HepG2 (cell line): ENCODE results near the gene SLC13A5. TPM values are rescaled to one million over a fixed set of nuclear protein-coding genes. Genes with fewer than 3 reads are reported as not detected.

Experiments
- CCAR2 ChIP-seq: fragments of 200-400 bp; formaldehyde crosslinking; optimal IDR thresholded peaks from 2 replicates; pipeline ENCODE3; 2018; ENCODE audit warnings: low read depth, mild to moderate bottlenecking, low read length, moderate library complexity
- GATA4 ChIP-seq: sonication (generic); IDR thresholded peaks from 2 replicates; pipeline ENCODE4 v1.6.1; 2016; ENCODE audit warnings: antibody characterized with exemption, low read depth, borderline replicate concordance
- HMG20B ChIP-seq: conservative IDR thresholded peaks from 2 replicates; pipeline ENCODE4 v1.6.1; 2016; ENCODE audit warnings: missing genetic modification reagents, missing compliant biosample characterization
- HNF1A ChIP-seq, 2 experiments: sonication (generic) in 1 of 2; formaldehyde crosslinking in 1 of 2; IDR thresholded peaks; 2 replicates each; pipeline versions ENCODE4 v1.4.0 to v1.6.1; 2016 to 2020; ENCODE audit warnings: borderline replicate concordance in 1 of 2, low read depth in 1 of 2, mild to moderate bottlenecking in 1 of 2, missing genetic modification reagents in 1 of 2
- ISL2 ChIP-seq: sonication (generic); formaldehyde crosslinking; IDR thresholded peaks from 2 replicates; pipeline ENCODE4 v1.5.0; 2020; ENCODE audit warnings: missing genetic modification reagents
- JDP2 ChIP-seq: sonication (generic); formaldehyde crosslinking; IDR thresholded peaks from 2 replicates; pipeline ENCODE4 v1.8.1; 2022; ENCODE audit warnings: missing genetic modification reagents, borderline replicate concordance
- PAX8 ChIP-seq: sonication (generic); formaldehyde crosslinking; IDR thresholded peaks from 2 replicates; pipeline ENCODE4 v1.8.0; 2022; ENCODE audit warnings: mild to moderate bottlenecking, missing genetic modification reagents, borderline replicate concordance
- PRMT3 ChIP-seq: sonication (generic); formaldehyde crosslinking; IDR thresholded peaks from 2 replicates; pipeline ENCODE4 v1.8.1; 2022; ENCODE audit warnings: low read depth, mild to moderate bottlenecking, moderate library complexity, missing genetic modification reagents, borderline replicate concordance
- RORA ChIP-seq: sonication (generic); formaldehyde crosslinking; IDR thresholded peaks from 2 replicates; pipeline ENCODE4 v1.5.0; 2020; ENCODE audit warnings: mild to moderate bottlenecking, missing genetic modification reagents, moderate library complexity
- SKIL ChIP-seq: sonication (generic); formaldehyde crosslinking; IDR thresholded peaks from 2 replicates; pipeline ENCODE4 v1.8.0; 2022; ENCODE audit warnings: missing genetic modification reagents, mild to moderate bottlenecking, moderate library complexity, borderline replicate concordance
- TEAD2 ChIP-seq: sonication (generic); formaldehyde crosslinking; IDR thresholded peaks from 2 replicates; pipeline ENCODE4 v1.9.0; 2021; ENCODE audit warnings: missing genetic modification reagents
- U2AF2 ChIP-seq: fragments of 200-400 bp; formaldehyde crosslinking; IDR thresholded peaks from 2 replicates; pipeline ENCODE4 v1.6.1; 2017; ENCODE audit warnings: low read depth, mild to moderate bottlenecking, low read length
- ZBTB38 ChIP-seq: sonication (generic); formaldehyde crosslinking; IDR thresholded peaks from 2 replicates; pipeline ENCODE4 v1.5.1; 2020; ENCODE audit warnings: mild to moderate bottlenecking, missing genetic modification reagents
- ZFP82 ChIP-seq: sonication (generic); formaldehyde crosslinking; IDR thresholded peaks from 2 replicates; pipeline ENCODE4 v1.5.1; 2020; ENCODE audit warnings: mild to moderate bottlenecking, missing genetic modification reagents, borderline replicate concordance
- ZNF431 ChIP-seq: sonication (generic); formaldehyde crosslinking; IDR thresholded peaks from 2 replicates; pipeline ENCODE4 v1.9.0; 2022; ENCODE audit warnings: missing genetic modification reagents, low read depth, mild to moderate bottlenecking, borderline replicate concordance
- ZNF879 ChIP-seq: sonication (generic); formaldehyde crosslinking; IDR thresholded peaks from 2 replicates; pipeline ENCODE4 v1.8.1; 2023; ENCODE audit warnings: missing genetic modification reagents
- polyA plus RNA-seq, 8 experiments: library from polyadenylated mRNA; depleted of rRNA in 3 of 8; stranded (reverse) in 7 of 8; unstranded in 1 of 8; fragments of >200 nt; fragmentation: Illumina TruSeq in 4 of 8; extraction: Trizol in 4 of 8; gene quantifications; 2 replicates each; pipeline versions ENCODE4 v1.2.1 to v1.2.3, GENCODE V29; 2011 to 2016; ENCODE audit warnings: low read depth in 4 of 8, missing spikeins in 1 of 8, mixed read lengths in 1 of 8; ENCODE audit not compliant: insufficient read depth in 1 of 8
- total RNA-seq, 5 experiments: library from RNA; depleted of rRNA; stranded (reverse); fragments of >200 nt; fragmentation: Illumina TruSeq; extraction: Trizol; gene quantifications; 2 replicates each; pipeline ENCODE4 v1.2.3, GENCODE V29; 2016; ENCODE audit warnings: low read depth in 1 of 5
- TF ChIP-seq, protein P1 (sequence below): sonication (generic); formaldehyde crosslinking; IDR thresholded peaks from 2 replicates; pipeline ENCODE4 v1.8.1; 2023; ENCODE audit warnings: mild to moderate bottlenecking, missing genetic modification reagents
- TF ChIP-seq, protein P2 (sequence below): sonication (generic); formaldehyde crosslinking; IDR thresholded peaks from 2 replicates; pipeline ENCODE4 v1.9.0; 2022; ENCODE audit warnings: low read depth, missing genetic modification reagents
- TF ChIP-seq, protein P3 (sequence below): sonication (generic); formaldehyde crosslinking; IDR thresholded peaks from 2 replicates; pipeline ENCODE4 v1.5.0; 2020; ENCODE audit warnings: missing genetic modification reagents, mild to moderate bottlenecking, borderline replicate concordance

The SLC13A5 gene
- total and polyA plus RNA-seq, 2 of the 13 experiments (the other 11 are each of a cell fraction or from before 2014, with no cell fraction given): 42.8 to 310 TPM

DNA sequence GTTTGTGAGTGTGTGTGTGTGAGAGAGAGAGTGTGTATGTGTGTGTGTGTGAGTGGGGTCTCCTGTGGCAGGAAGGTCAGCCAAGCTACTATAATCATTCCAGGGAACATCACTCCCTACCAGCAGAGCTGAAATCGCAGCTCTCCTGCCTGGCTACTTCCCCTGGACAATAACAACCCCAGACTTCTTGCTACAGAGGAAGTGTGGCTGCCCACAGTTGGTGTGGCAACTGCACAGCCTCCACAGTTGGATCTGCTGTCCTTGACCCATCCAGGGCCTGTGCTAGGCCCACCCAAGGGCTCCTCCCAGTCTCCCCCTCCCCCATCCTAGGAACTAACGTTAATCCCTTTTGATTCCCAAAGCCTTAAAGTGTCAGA, 1.5 kb downstream of the SLC13A5 start (continued):
- TF ChIP-seq, protein P1, sequence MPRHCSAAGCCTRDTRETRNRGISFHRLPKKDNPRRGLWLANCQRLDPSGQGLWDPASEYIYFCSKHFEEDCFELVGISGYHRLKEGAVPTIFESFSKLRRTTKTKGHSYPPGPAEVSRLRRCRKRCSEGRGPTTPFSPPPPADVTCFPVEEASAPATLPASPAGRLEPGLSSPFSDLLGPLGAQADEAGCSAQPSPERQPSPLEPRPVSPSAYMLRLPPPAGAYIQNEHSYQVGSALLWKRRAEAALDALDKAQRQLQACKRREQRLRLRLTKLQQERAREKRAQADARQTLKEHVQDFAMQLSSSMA: no peak; the same call in 1 of the 2 replicates
- TF ChIP-seq HNF1A (IDR thresholded peaks at IDR 0.05; ENCODE audit: low read depth): no peak
- TF ChIP-seq HNF1A (CRISPR knock-in tag; IDR thresholded peaks at IDR 0.05; ENCODE audit: borderline replicate concordance): no peak
- no peak for TF ChIP-seq GATA4
- TF ChIP-seq SKIL (CRISPR knock-in tag): no peak; the same call in 1 of the 2 replicates
- TF ChIP-seq, protein P2, sequence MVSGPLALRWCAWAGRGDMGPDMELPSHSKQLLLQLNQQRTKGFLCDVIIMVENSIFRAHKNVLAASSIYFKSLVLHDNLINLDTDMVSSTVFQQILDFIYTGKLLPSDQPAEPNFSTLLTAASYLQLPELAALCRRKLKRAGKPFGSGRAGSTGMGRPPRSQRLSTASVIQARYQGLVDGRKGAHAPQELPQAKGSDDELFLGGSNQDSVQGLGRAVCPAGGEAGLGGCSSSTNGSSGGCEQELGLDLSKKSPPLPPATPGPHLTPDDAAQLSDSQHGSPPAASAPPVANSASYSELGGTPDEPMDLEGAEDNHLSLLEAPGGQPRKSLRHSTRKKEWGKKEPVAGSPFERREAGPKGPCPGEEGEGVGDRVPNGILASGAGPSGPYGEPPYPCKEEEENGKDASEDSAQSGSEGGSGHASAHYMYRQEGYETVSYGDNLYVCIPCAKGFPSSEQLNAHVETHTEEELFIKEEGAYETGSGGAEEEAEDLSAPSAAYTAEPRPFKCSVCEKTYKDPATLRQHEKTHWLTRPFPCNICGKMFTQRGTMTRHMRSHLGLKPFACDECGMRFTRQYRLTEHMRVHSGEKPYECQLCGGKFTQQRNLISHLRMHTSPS (CRISPR knock-in tag): peak; percentile 15; the same call in 1 of the 2 replicates
- TF ChIP-seq TEAD2: no peak
- no peak for TF ChIP-seq ZFP82 (CRISPR knock-in tag)
- TF ChIP-seq, protein P3, sequence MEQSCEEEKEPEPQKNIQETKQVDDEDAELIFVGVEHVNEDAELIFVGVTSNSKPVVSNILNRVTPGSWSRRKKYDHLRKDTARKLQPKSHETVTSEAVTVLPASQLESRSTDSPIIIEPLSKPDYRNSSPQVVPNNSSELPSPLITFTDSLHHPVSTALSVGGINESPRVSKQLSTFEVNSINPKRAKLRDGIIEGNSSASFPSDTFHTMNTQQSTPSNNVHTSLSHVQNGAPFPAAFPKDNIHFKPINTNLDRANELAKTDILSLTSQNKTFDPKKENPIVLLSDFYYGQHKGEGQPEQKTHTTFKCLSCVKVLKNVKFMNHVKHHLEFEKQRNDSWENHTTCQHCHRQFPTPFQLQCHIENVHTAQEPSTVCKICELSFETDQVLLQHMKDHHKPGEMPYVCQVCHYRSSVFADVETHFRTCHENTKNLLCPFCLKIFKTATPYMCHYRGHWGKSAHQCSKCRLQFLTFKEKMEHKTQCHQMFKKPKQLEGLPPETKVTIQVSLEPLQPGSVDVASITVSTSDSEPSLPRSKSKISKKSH (CRISPR knock-in tag): 0 out of 2 replicates have a peak, but pooled peaks have one; percentile 2
- TF ChIP-seq PAX8 (CRISPR knock-in tag): no peak
- no peak for TF ChIP-seq ZNF879 (CRISPR knock-in tag)
- TF ChIP-seq ZNF431 (CRISPR knock-in tag): peak; percentile 80; the same call in 1 of the 2 replicates
- TF ChIP-seq PRMT3: no peak
- 0 out of 2 replicates have a peak, but pooled peaks have one; percentile 25 for TF ChIP-seq HMG20B
- TF ChIP-seq ISL2 (CRISPR knock-in tag): no peak
- TF ChIP-seq RORA (CRISPR knock-in tag): no peak
- no peak for TF ChIP-seq U2AF2
- TF ChIP-seq JDP2: no peak
- TF ChIP-seq ZBTB38 (CRISPR knock-in tag): no peak; the same call in 1 of the 2 replicates
- TF ChIP-seq CCAR2: no peak
